HEK293T (cell line): ENCODE measurements around the gene MLXIPL.

Experiments used
- BHLHE40 ChIP-seq: fragments of 450-650 bp; IDR thresholded peaks from 2 replicates; pipeline ENCODE4 v1.6.1; 2016; ENCODE audit warnings: mild to moderate bottlenecking, moderate library complexity, borderline replicate concordance
- NFRKB ChIP-seq: fragments of 450-650 bp; IDR thresholded peaks from 2 replicates; pipeline ENCODE4 v1.6.1; 2016; ENCODE audit warnings: mild to moderate bottlenecking, moderate library complexity
- TARDBP ChIP-seq: fragments of 450-650 bp; IDR thresholded peaks from 2 replicates; pipeline ENCODE4 v1.6.1; 2016

DNA sequence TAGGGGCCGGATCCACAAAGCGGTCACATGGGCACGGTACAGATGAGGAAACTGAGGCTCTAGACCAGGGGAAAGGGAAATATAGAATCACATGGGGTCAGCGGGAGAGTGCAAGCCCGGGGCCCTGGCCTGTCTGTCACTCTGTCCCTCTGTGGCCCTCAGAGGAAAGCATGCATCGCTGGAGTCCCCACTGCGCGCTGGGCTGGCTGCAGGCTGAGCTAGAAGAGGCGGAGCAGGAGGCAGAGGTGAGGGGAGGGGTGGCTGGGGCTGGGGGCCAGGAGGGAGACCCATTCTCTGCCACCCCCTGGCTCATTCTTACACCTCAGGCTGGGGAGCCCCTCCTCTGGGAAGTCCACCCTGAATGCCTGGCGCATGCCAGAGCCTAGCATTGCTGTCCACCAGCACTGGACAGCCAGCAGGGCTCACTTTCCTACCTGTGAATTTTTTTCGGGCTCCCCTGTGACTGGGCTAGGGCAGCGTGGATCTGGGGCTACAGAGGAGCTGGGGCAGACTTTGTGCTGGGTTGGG, 45.6 kb upstream of the MLXIPL start:
- no peak for TF ChIP-seq BHLHE40
- no peak for TF ChIP-seq TARDBP
- TF ChIP-seq NFRKB, result no peak
